ENCODE results near the gene PITPNC1. TPM values are rescaled to one million over a fixed set of nuclear protein-coding genes. Genes with fewer than 3 reads are reported as not detected.

Gene PITPNC1
- total RNA-seq, 4 donors from 2014 or later = 9.1 to 15.1 (median 13.3) TPM

DNA sequence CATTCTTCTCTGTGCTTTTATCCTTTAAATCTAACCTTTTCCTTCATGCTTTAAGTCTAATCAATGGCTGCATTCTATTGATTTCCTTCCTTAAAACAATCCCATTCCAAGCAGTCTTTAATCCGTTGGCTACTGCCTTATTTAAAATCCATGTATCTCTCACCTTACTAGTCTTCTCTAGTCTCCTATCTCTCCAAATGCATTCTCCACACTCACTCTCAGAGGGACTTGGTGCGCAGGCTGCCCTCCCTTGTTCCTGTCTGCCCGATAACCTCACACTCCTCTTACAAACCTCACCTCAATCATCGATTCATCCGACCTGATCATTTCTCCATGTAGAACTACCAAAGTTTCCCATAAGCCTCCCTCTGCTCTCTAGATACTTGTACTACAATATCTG, 33.8 kb upstream of the PITPNC1 start:
- no peaks in the 10 kb centered on the region for H3K4me1 ChIP-seq
- intact Hi-C loops (cut with DNase I) = no loop called here
- H3K9me3 ChIP-seq = no peaks in the 10 kb centered on the region
- no peak for DNase-seq
- no peak for TF ChIP-seq CTCF (IDR thresholded peaks at IDR 0.05)
- TF ChIP-seq POLR2A (IDR thresholded peaks at IDR 0.05) = no peak
- 93 to 97% methylated on average over 5 of the region's 5 CpGs for whole genome bisulfite sequencing, 2 donors
- peaks cover 14 to 99% (median 35%) of the 10 kb centered on the region in 3 donors for H3K36me3 ChIP-seq
- H3K27ac ChIP-seq = no peak overlapping the region
- no peaks in the 10 kb centered on the region for H3K27me3 ChIP-seq
- no peak overlapping the region for H3K4me3 ChIP-seq

DNA sequence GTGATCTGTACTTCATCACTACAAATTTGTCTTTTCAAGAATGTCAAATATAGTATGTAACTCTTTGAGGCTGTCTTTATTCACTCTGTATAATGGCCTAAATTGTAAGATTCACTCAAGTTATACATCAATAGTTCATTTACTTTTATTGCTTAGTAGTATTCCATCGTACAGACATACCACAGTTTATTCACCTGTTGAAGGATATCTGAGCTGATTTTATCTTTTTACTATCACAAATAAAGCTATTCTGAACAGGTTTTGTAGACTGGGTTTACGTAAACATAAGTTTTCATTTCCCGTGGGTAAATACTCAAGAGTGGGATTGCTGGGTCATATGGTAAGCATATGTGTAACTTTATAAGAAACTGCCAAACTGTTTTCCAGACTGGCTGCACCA, 29.3 kb upstream of the PITPNC1 start:
- Histone ChIP-seq H3K4me3 (no peak overlapping the region), H3K4me1 (no peaks in the 10 kb centered on the region), H3K27ac (no peak overlapping the region), H3K9me3 (no peaks in the 10 kb centered on the region), H3K36me3 (peaks cover 14 to 100% (median 37%) of the 10 kb centered on the region in 3 donors), H3K27me3 (no peaks in the 10 kb centered on the region)
- TF ChIP-seq POLR2A (IDR thresholded peaks at IDR 0.05) (no peak), CTCF (IDR thresholded peaks at IDR 0.05) (no peak)
- DNase-seq = no peak
- intact Hi-C loops (cut with DNase I) = no loop called here
- 90 to 96% methylated on average over 3 of the region's 3 CpGs for WGBS, 2 donors

DNA sequence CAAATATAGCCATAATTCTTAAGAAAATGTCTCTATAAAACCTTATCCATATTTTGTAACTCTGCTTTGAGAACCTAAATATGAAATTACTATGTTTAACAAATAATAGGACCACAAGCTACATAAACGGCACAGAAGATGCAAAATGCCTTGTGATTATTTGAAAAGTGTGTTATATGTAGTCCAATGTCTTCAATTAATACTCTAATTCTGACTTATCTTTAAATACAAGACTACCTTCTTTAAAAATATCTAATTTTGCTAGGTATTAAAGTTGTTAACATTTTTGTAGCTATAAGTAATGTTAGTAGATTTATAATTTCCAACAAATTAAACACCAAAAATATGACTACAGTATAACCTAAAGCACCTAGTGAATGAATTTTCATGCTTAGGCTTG, 27.7 kb upstream of the PITPNC1 start:
- H3K9me3 ChIP-seq = no peaks in the 10 kb centered on the region
- no peak for DNase-seq
- intact Hi-C loops (cut with DNase I) = no loop called here
- no peaks in the 10 kb centered on the region for H3K27me3 ChIP-seq
- TF ChIP-seq CTCF (IDR thresholded peaks at IDR 0.05) (no peak), POLR2A (IDR thresholded peaks at IDR 0.05) (no peak)
- H3K4me3 ChIP-seq = no peak overlapping the region
- no peak overlapping the region for H3K27ac ChIP-seq
- peaks cover 15 to 100% (median 31%) of the 10 kb centered on the region in 3 donors for H3K36me3 ChIP-seq
- no peaks in the 10 kb centered on the region for H3K4me1 ChIP-seq
- WGBS, 2 donors = 91 to 100% methylated on average over 1 of the region's 1 CpG

DNA sequence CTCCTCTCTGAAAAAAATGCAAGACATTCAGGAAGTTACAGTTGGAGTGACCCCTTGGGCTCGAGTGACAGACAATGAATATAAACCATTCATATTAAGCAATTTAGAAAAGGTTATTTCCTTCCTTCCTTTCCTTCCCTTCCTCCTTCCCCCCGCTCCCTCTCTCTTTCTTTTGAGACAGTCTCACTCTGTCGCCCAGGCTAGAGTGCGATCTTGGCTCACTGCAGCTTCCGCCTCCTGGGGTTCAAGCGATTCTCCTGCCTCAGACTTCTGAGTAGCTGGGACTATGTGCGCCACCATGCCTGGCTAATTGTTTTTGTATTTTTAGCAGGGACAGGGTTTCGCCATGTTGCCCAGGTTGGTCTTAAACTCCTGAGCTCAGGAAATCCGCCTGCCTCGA, 23.9 kb upstream of the PITPNC1 start:
- H3K9me3 ChIP-seq = no peaks in the 10 kb centered on the region
- H3K4me3 ChIP-seq = no peak overlapping the region
- H3K4me1 ChIP-seq = peaks cover 0 to 7% (median 0%) of the 10 kb centered on the region in 3 donors
- DNase-seq = no peak
- peaks cover 7 to 99% (median 14%) of the 10 kb centered on the region in 3 donors for H3K36me3 ChIP-seq
- WGBS, 2 donors = 76 to 89% methylated on average over 7 to 9 of the region's 10 CpGs
- intact Hi-C loops (cut with DNase I) = no loop called here
- H3K27ac ChIP-seq = no peak overlapping the region
- no peaks in the 10 kb centered on the region for H3K27me3 ChIP-seq
- no peak for TF ChIP-seq POLR2A (IDR thresholded peaks at IDR 0.05)
- no peak for TF ChIP-seq CTCF (IDR thresholded peaks at IDR 0.05)

GRCh38 chr17:67353929-67354574, 23.0 kb upstream of the PITPNC1 start:
- Histone ChIP-seq H3K4me3 (no peak overlapping the region), H3K36me3 (peaks cover 7 to 90% (median 13%) of the 10 kb centered on the region in 3 donors), H3K27ac (no peak overlapping the region), H3K27me3 (no peaks in the 10 kb centered on the region), H3K4me1 (peaks cover 0 to 16% (median 5%) of the 10 kb centered on the region in 3 donors), H3K9me3 (no peaks in the 10 kb centered on the region)
- no peak for TF ChIP-seq POLR2A (IDR thresholded peaks at IDR 0.05)
- no peak for TF ChIP-seq CTCF (IDR thresholded peaks at IDR 0.05)
- intact Hi-C loops (cut with DNase I) = no loop called here
- no peak for DNase-seq
- 76 to 83% methylated on average over 4 to 8 of the region's 8 CpGs for WGBS, 2 donors

All from esophagus squamous epithelium (tissue), 5 donors.